Measurements from ENCODE around the gene DEFB131B. TPM values are rescaled to one million over a fixed set of nuclear protein-coding genes. Genes with fewer than 3 reads are reported as not detected.
"Not testable (repeated sequence)": the region's sequence is repeated elsewhere in the genome, so short reads cannot be mapped to it uniquely, and the experiment has no call there.

The DEFB131B gene, protein sequence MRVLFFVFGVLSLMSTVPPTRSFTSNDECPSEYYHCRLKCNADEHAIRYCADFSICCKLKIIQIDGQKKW
- not detected for total RNA-seq

DNA sequence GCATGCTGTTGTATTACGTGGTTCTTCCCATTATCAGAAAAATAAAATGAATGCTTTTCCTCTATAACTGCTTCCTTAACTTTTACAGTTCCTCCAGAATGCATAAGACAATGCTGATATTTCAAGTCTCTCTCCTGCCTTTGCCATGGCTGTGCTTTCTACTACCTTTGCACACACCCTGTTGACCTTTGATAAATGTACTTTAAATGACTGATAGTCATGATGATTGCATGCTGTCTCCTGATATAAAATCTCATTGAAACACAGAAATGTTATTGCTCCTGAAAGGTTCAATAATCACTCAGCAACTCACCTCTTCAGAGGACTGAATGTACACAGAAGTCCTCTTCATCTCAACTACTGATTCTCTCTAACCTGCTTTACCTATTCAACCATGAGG lies at the start of gene DEFB131B:
DEFB131B (plus strand) TSS at position 395 of the 400 bp plus-strand sequence; CDS start at position 395, 0 bp downstream.
- H3K4me3 ChIP-seq; H3K4me1 ChIP-seq; ATAC-seq; intact Hi-C loops (cut with DNase I); DNase-seq; H3K9me3 ChIP-seq; H3K27ac ChIP-seq; H3K27me3 ChIP-seq; H3K36me3 ChIP-seq (replicated peaks in 1 of 2; ENCODE audit: insufficient read depth in 1 of 2, low read depth in 2 of 2): not testable (repeated sequence)
- 81 to 92% methylated on average over 1 of the region's 1 CpG for WGBS, 2 donors

DNA sequence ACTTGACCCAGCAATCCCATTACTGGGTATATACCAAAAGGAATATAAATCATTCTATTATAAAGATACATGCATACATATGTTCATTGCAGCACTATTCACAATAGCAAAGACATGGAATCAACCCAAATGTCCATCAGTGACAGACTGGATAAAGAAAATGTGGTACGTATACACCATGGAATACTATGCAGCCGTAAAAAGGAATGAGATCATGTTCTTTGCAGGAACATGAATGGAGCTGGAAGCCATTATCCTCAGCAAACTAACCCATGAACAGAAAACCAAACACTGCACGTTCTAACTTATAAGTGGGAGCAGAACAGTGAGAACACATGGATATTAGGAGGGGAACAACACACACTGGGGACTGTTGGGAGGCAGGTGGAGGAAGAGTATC lies 49.0 kb upstream of the DEFB131B start:
- H3K4me1 ChIP-seq; intact Hi-C loops (cut with DNase I); DNase-seq; H3K9me3 ChIP-seq; ATAC-seq; H3K27ac ChIP-seq; H3K27me3 ChIP-seq; H3K36me3 ChIP-seq (replicated peaks in 1 of 2; ENCODE audit: insufficient read depth in 1 of 2, low read depth in 2 of 2); H3K4me3 ChIP-seq: not testable (repeated sequence)
- 86 to 93% methylated on average over 3 of the region's 3 CpGs for WGBS, 2 donors

DNA sequence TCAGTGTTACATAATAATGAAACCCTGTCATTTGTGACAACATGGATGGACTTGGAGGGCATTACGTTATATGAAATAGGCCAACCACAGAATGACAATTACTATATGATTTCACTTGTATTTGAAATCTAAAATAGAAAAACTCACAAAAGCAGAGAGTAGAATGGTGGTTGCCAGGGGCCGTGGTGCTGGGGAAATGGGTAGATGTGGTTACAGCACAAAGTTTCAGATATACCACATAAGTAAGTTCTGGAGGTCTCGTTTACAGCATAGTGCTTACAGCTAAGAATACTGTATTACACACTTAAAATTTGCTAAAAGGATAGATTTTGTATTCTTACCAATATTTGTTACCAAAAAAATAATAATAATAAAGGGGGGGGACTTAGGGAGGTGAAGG lies 48.6 kb upstream of the DEFB131B start:
- H3K27me3 ChIP-seq; H3K27ac ChIP-seq; H3K4me1 ChIP-seq; H3K36me3 ChIP-seq (replicated peaks in 1 of 2; ENCODE audit: insufficient read depth in 1 of 2, low read depth in 2 of 2); DNase-seq; ATAC-seq; intact Hi-C loops (cut with DNase I); H3K4me3 ChIP-seq; H3K9me3 ChIP-seq: not testable (repeated sequence)
- 82 to 88% methylated on average over 3 of the region's 3 CpGs for WGBS, 2 donors

DNA sequence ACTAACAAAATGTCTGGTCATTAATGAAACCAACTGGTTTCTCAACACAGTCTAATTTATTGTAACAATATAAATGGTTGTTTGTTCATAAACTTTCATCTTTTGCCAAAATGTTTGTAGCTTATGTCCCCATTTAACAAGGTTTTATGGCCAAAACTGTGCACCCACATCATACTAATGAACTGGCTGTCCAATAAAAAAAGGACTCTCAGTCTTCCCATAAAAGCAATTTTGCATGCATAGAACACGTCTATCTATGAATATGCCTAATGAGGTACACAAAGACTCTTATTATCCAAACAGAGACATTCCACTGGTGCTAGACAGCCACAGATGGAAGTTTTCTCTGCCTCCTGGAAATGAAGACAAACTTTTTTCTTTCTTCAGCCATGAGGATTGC lies 45.4 kb upstream of the DEFB131B start, which contains the start of gene DEFB108B:
DEFB108B (plus strand) TSS at position 390 of the 400 bp plus-strand sequence; CDS start at position 390, 0 bp downstream.
- H3K27ac ChIP-seq; H3K27me3 ChIP-seq; H3K9me3 ChIP-seq; H3K36me3 ChIP-seq (replicated peaks in 1 of 2; ENCODE audit: insufficient read depth in 1 of 2, low read depth in 2 of 2); H3K4me1 ChIP-seq; ATAC-seq; intact Hi-C loops (cut with DNase I); DNase-seq; H3K4me3 ChIP-seq: not testable (repeated sequence)
- WGBS, 2 donors, result 0 to 50% methylated on average over 1 of the region's 1 CpG

DNA sequence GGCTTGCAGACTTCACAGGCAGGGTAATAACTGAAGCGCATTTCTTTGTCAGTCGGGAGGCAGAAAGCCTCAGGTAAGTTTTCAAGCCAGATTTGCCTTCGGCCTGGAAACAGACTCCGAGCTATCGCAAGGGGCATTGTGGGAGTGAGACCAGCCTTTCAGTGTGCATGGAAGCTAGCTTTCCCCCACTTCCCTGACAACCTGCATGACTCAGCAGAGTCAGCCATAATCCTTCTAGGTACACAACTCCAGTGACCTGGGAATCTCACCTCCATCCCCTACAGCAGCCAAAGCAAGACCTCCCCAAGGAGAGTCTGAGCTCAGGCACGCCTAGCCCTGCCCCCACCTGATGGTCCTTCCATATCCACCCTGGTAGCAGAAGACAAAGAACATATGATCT lies 35.5 kb upstream of the DEFB131B start:
- H3K4me3 ChIP-seq; H3K27me3 ChIP-seq; H3K27ac ChIP-seq; ATAC-seq; H3K36me3 ChIP-seq (replicated peaks in 1 of 2; ENCODE audit: insufficient read depth in 1 of 2, low read depth in 2 of 2); H3K4me1 ChIP-seq; DNase-seq; H3K9me3 ChIP-seq; intact Hi-C loops (cut with DNase I): not testable (repeated sequence)
- WGBS, 2 donors, result 81 to 90% methylated on average over 6 of the region's 6 CpGs

DNA sequence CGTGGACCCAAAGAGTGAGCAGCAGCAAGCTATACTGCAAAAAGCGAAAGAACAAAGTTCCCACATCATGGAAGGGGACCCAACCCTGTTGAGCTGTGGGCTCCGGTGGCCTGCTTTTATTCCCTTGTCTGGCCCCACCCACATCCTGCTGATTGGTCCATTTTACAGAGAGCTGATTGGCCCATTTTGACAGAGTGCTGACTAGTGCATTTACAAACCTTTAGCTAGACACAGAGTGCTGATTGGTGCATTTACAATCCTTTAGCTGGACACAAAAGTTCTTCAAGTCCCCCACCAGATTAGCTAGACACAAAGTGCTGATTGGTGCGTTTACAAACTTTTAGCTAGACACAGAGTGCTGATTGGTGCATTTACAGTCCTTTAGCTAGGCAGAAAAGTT lies 34.9 kb upstream of the DEFB131B start:
- DNase-seq; intact Hi-C loops (cut with DNase I); ATAC-seq; H3K4me1 ChIP-seq; H3K27ac ChIP-seq; H3K36me3 ChIP-seq (replicated peaks in 1 of 2; ENCODE audit: insufficient read depth in 1 of 2, low read depth in 2 of 2); H3K27me3 ChIP-seq; H3K9me3 ChIP-seq; H3K4me3 ChIP-seq: not testable (repeated sequence)
- WGBS, 2 donors, result 92 to 100% methylated on average over 3 to 4 of the region's 4 CpGs

DNA sequence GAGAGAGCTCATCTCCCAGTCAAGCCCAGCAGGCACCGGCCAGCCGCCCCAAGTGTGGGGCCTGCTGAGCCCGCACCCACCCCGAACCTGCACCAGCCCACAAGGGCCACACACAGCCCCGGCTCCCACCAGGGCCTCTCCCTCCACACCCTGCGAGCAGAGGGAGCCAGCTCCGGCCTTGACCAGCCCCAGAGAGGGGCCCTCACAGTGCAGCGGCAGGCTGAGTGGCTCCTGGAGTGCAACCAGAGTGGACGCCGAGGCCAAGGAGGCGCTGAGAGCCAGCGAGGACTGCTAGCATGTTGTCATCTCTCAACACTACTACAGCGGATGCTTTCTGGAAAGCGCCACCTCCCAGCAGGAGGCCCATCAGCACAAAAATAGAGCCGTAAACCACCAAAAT lies 34.4 kb upstream of the DEFB131B start:
- TF ChIP-seq POLR2A (IDR thresholded peaks at IDR 0.05), result no peak
- TF ChIP-seq, protein P1, sequence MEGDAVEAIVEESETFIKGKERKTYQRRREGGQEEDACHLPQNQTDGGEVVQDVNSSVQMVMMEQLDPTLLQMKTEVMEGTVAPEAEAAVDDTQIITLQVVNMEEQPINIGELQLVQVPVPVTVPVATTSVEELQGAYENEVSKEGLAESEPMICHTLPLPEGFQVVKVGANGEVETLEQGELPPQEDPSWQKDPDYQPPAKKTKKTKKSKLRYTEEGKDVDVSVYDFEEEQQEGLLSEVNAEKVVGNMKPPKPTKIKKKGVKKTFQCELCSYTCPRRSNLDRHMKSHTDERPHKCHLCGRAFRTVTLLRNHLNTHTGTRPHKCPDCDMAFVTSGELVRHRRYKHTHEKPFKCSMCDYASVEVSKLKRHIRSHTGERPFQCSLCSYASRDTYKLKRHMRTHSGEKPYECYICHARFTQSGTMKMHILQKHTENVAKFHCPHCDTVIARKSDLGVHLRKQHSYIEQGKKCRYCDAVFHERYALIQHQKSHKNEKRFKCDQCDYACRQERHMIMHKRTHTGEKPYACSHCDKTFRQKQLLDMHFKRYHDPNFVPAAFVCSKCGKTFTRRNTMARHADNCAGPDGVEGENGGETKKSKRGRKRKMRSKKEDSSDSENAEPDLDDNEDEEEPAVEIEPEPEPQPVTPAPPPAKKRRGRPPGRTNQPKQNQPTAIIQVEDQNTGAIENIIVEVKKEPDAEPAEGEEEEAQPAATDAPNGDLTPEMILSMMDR (IDR thresholded peaks at IDR 0.05), result no peak
- Histone ChIP-seq H3K36me3 (replicated peaks in 1 of 2; ENCODE audit: insufficient read depth in 1 of 2, low read depth in 2 of 2) (no peaks in the 10 kb centered on the region), H3K4me3 (no peak overlapping the region), H3K4me1 (no peaks in the 10 kb centered on the region), H3K27ac (no peak overlapping the region), H3K9me3 (no peaks in the 10 kb centered on the region), H3K27me3 (no peaks in the 10 kb centered on the region)
- WGBS, 2 donors, result 90 to 91% methylated on average over 5 to 14 of the region's 15 CpGs
- no peak for DNase-seq
- no peak for ATAC-seq
- intact Hi-C loops (cut with DNase I), result no loop called here

DNA sequence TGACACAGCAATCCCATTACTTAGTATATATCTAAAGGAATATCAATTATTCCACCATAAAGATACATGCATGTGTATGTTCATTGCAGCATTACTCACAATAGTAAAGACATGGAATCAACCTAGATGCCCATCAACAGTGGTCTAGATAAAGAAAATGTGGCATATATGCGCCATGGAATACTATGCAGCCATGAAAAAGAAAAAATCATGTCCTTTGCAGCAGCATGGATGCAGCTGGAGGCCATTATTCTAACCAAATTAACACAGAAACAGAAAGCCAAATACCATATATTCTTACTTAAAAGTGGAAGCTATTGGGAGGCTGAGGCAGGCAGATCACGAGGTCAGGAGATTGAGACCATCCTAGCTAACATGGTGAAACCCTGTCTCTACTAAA lies 24.4 kb upstream of the DEFB131B start:
- 88 to 92% methylated on average over 2 of the region's 2 CpGs for WGBS, 2 donors
- ATAC-seq; H3K36me3 ChIP-seq (replicated peaks in 1 of 2; ENCODE audit: insufficient read depth in 1 of 2, low read depth in 2 of 2); H3K9me3 ChIP-seq; intact Hi-C loops (cut with DNase I); H3K27ac ChIP-seq; H3K4me3 ChIP-seq; H3K27me3 ChIP-seq; DNase-seq; H3K4me1 ChIP-seq: not testable (repeated sequence)

DNA sequence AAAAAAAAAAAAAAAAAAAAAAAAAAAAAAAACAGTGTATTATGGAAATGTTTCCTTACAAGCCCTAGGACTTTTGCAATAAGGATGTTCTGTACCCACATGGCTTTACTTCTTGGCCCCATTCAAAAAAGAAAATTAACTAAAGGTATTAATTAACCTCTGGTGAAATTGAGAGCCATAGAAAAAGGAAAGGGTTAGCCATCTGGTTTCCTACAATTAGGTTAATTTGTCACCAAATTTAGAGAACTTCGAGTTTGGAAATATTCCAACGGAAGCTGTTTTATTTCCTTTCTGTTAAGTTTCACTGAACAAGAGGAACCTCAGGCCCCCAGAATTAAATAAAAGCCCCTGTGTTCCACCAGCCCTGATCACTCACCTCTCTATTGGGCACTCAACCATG lies 22.4 kb upstream of the DEFB131B start:
- ATAC-seq; H3K4me1 ChIP-seq; H3K27me3 ChIP-seq; H3K4me3 ChIP-seq; H3K36me3 ChIP-seq (replicated peaks in 1 of 2; ENCODE audit: insufficient read depth in 1 of 2, low read depth in 2 of 2); DNase-seq; H3K27ac ChIP-seq; H3K9me3 ChIP-seq; intact Hi-C loops (cut with DNase I): not testable (repeated sequence)
- WGBS, 2 donors, result 18 to 31% methylated on average over 2 of the region's 2 CpGs

DNA sequence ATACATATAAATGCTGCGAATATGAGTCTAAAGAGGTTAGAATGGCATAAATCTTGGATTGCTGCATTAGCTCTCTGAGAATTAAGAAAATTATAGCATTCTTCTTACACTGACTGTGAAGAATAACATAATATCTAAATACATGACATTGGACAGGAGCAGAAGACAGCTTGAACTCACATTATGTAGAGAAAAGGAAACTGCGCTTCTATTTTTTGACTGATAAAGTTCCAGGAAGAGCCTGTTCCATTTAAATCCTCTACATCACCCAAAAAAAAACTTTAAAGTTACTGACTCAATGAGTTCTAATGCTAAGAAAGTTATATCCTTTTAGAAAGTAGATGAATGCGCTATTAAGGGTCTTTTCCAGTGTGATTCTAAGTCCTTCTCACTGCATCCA lies 17.4 kb upstream of the DEFB131B start:
- H3K27me3 ChIP-seq; ATAC-seq; H3K4me1 ChIP-seq; H3K4me3 ChIP-seq; H3K36me3 ChIP-seq (replicated peaks in 1 of 2; ENCODE audit: insufficient read depth in 1 of 2, low read depth in 2 of 2); DNase-seq; H3K27ac ChIP-seq; H3K9me3 ChIP-seq; intact Hi-C loops (cut with DNase I): not testable (repeated sequence)
- WGBS, 2 donors, result 94 to 96% methylated on average over 3 of the region's 3 CpGs
